HT1080 (cell line): ENCODE measurements around the gene UMPS. TPM values are rescaled to one million over a fixed set of nuclear protein-coding genes. Genes with fewer than 3 reads are reported as not detected.

ENCODE experiments used
- DNase-seq: peaks from one replicate; pipeline ENCODE4 v3.0.0-alpha.2; 2015; ENCODE audit warnings: low read depth
- total RNA-seq: library from RNA; depleted of rRNA; stranded (reverse); fragments of >200 nt; shearing (Covaris generic); gene quantifications from 2 replicates; pipeline ENCODE4 v1.2.3, GENCODE V29; 2014

Gene UMPS
- total RNA-seq, 1 experiment from 2014 or later = 118 TPM

GRCh38 chr3:124762661-124763011 lies 32.4 kb downstream of the UMPS start:
- DNase-seq = no peak

GRCh38 chr3:124763206-124763605 lies 33.0 kb downstream of the UMPS start:
- DNase-seq = no peak

GRCh38 chr3:124763644-124764358 lies 33.5 kb downstream of the UMPS start:
- no peak for DNase-seq

GRCh38 chr3:124764746-124765145 lies 34.5 kb downstream of the UMPS start:
- no peak for DNase-seq

GRCh38 chr3:124765197-124765840 lies 35.1 kb downstream of the UMPS start:
- DNase-seq = no peak

- no peak for DNase-seq
These were observed 36.2 kb downstream of the UMPS start for GRCh38 chr3:124766113-124767095.

GRCh38 chr3:124767264-124767663 lies 37.0 kb downstream of the UMPS start:
- no peak for DNase-seq

GRCh38 chr3:124767691-124768090 lies 37.4 kb downstream of the UMPS start:
- no peak for DNase-seq

GRCh38 chr3:124768812-124769211 lies 38.6 kb downstream of the UMPS start:
- DNase-seq = peak; percentile 72

- DNase-seq = no peak
These were observed 39.2 kb downstream of the UMPS start for GRCh38 chr3:124769462-124769861.

- DNase-seq = no peak
These were observed 40.3 kb downstream of the UMPS start for GRCh38 chr3:124770336-124771082.

- DNase-seq = no peak
These were observed 40.8 kb downstream of the UMPS start for GRCh38 chr3:124771083-124771445.

GRCh38 chr3:124772081-124772831 lies 42.0 kb downstream of the UMPS start:
- no peak for DNase-seq

- DNase-seq = no peak
These were observed 43.4 kb downstream of the UMPS start for GRCh38 chr3:124773351-124774326.

- peak; percentile 87 for DNase-seq
These were observed 44.1 kb downstream of the UMPS start for GRCh38 chr3:124774327-124774718.

GRCh38 chr3:124774841-124775402 lies 44.7 kb downstream of the UMPS start:
- DNase-seq = no peak

GRCh38 chr3:124775877-124776276 lies 45.6 kb downstream of the UMPS start:
- DNase-seq = no peak

GRCh38 chr3:124776856-124777255 lies 46.6 kb downstream of the UMPS start:
- no peak for DNase-seq
